Panc1 (cell line): ENCODE results near the gene HADHA. TPM values are rescaled to one million over a fixed set of nuclear protein-coding genes. Genes with fewer than 3 reads are reported as not detected.
"Not testable (repeated sequence)": the region's sequence is repeated elsewhere in the genome, so short reads cannot be mapped to it uniquely, and the experiment has no call there.

ENCODE experiments used
- ATAC-seq: fragments of 200-7000 bp; cut with Tn5 transposase; 2 replicates; pipeline ENCODE4 v1.9.1; 2020; ENCODE audit warnings: mild to moderate bottlenecking, moderate library complexity
- BruUV-seq: library from RNA; stranded (reverse); fragments of 400-500 nt; replicated peaks from 2 replicates; lab custom pipeline; 2021; lab: Mats Ljungman, UMichigan
- CTCF ChIA-PET: fragments of 300-600 bp; sonication (Branson Sonifier 250); formaldehyde crosslinking; loops from one replicate; lab custom pipeline; 2022; ENCODE audit warnings: antibody characterized with exemption; lab: Charles Lee
- POLR2A ChIA-PET: fragments of 300-600 bp; sonication (Branson Sonifier 250); formaldehyde crosslinking; loops from one replicate; lab custom pipeline; 2022; ENCODE audit warnings: antibody characterized with exemption; lab: Charles Lee
- DNase-seq: peaks from one replicate; pipeline ENCODE4 v3.0.0-alpha.2; 2010; ENCODE audit warnings: low read depth, low spot score
- H3K27ac ChIP-seq: 2 replicates; pipeline ENCODE4 v1.5.1; 2011; ENCODE audit warnings: mild to moderate bottlenecking, low read length, inconsistent platforms
- H3K27me3 ChIP-seq: fragments of 200-500 bp; sonication (Bioruptor generic); 2 replicates; pipeline ENCODE4 v1.6.0; 2014; ENCODE audit warnings: low read length, inconsistent platforms; ENCODE audit not compliant: control insufficient read depth, insufficient read depth
- H3K36me3 ChIP-seq: fragments of 200-500 bp; sonication (Bioruptor generic); 2 replicates; pipeline ENCODE4 v1.5.1; 2014; ENCODE audit warnings: inconsistent platforms, mild to moderate bottlenecking, low read length, moderate library complexity; ENCODE audit not compliant: control insufficient read depth, insufficient read depth
- H3K4me1 ChIP-seq: 2 replicates; pipeline ENCODE4 v1.5.1; 2011; ENCODE audit warnings: inconsistent platforms, mild to moderate bottlenecking, low read length, moderate library complexity; ENCODE audit not compliant: control insufficient read depth, insufficient read depth
- H3K4me3 ChIP-seq, 2 experiments: 2 replicates each; pipeline ENCODE4 v1.5.1; 2011 to 2012; ENCODE audit warnings: low read depth in 2 of 2, low read length in 2 of 2, mild to moderate bottlenecking in 2 of 2, inconsistent platforms in 1 of 2, moderate library complexity in 1 of 2
- H3K9me3 ChIP-seq: fragments of 200-500 bp; sonication (Bioruptor generic); 2 replicates; pipeline ENCODE4 v1.5.1; 2014; ENCODE audit warnings: low read depth, mild to moderate bottlenecking, inconsistent platforms, low read length, moderate library complexity; ENCODE audit not compliant: control insufficient read depth, insufficient read depth
- CTCF ChIP-seq: fragments of 450-650 bp; IDR thresholded peaks from 2 replicates; pipeline ENCODE4 v1.5.1; 2017; ENCODE audit warnings: mild to moderate bottlenecking
- POLR2AphosphoS5 ChIP-seq: IDR thresholded peaks from 2 replicates; pipeline ENCODE4 v1.6.1; 2012; ENCODE audit warnings: mild to moderate bottlenecking, low read depth, low read length, moderate library complexity
- REST ChIP-seq, 2 experiments: IDR thresholded peaks; 2 replicates each; pipeline ENCODE4 v1.6.1; 2011 to 2012; ENCODE audit warnings: low read depth in 2 of 2, control low read depth in 1 of 2, low read length in 1 of 2, mild to moderate bottlenecking in 1 of 2, moderate library complexity in 1 of 2; ENCODE audit not compliant: insufficient read depth in 1 of 2
- SIN3A ChIP-seq: IDR thresholded peaks from 2 replicates; pipeline ENCODE4 v1.6.1; 2012; ENCODE audit warnings: low read depth, mild to moderate bottlenecking, low read length, moderate library complexity, borderline replicate concordance; ENCODE audit not compliant: insufficient read depth
- TCF7L2 ChIP-seq: IDR thresholded peaks from 2 replicates; pipeline ENCODE4 v1.6.1; 2011; ENCODE audit warnings: mild to moderate bottlenecking, low read depth, low read length, inconsistent platforms
- in situ Hi-C: cut with HindIII; loops from 2 replicates; pipeline ENCODE4 v1.10.0; 2016; ENCODE audit warnings: low sequenced_read_pairs, low pct_unique_long_range_greater_than_20kb
- intact Hi-C: fragments of 100-400 bp; cut with micrococcal nuclease; formaldehyde crosslinking; loops from one replicate; pipeline ENCODE4 v1.10.0; 2022; ENCODE audit not compliant: unreplicated experiment
- total RNA-seq: library from RNA; stranded (reverse); gene quantifications from one replicate; pipeline ENCODE4 v1.2.1, GENCODE V29; 2021; ENCODE audit not compliant: unreplicated experiment

Gene HADHA
- total RNA-seq, 1 experiment from 2014 or later: 148 TPM

GRCh38 chr2:26169226-26169625 is 75.2 kb downstream of the HADHA start:
- no peaks in the 10 kb centered on the region for H3K4me1 ChIP-seq
- no peak for DNase-seq
- no peak overlapping the region for H3K27ac ChIP-seq
- no peaks in the 10 kb centered on the region for H3K36me3 ChIP-seq
- intact Hi-C loops: no loop called here
- H3K4me3 ChIP-seq: no peak overlapping the region
- H3K27me3 ChIP-seq: no peaks in the 10 kb centered on the region
- ATAC-seq: no peak
- ChIA-PET CTCF (no interaction called here), POLR2A (no interaction called here)
- in situ Hi-C loops: no loop called here
- no peaks in the 10 kb centered on the region for H3K9me3 ChIP-seq
- BruUV-seq: no TSS peak
- no peak for TF ChIP-seq TCF7L2
- TF ChIP-seq CTCF: no peak
- no peak for TF ChIP-seq SIN3A
- TF ChIP-seq POLR2AphosphoS5: no peak
- no peak for TF ChIP-seq REST (IDR thresholded peaks at IDR 0.05; ENCODE audit: insufficient read depth in 1 of 2, low read depth in 2 of 2, low read length in 1 of 2)

- no peak overlapping the region for H3K4me3 ChIP-seq
- in situ Hi-C loops: no loop called here
- no peak overlapping the region for H3K27ac ChIP-seq
- no peaks in the 10 kb centered on the region for H3K27me3 ChIP-seq
- no peaks in the 10 kb centered on the region for H3K9me3 ChIP-seq
- BruUV-seq: no TSS peak
- DNase-seq (no peak), ATAC-seq (no peak)
- intact Hi-C loops: no loop called here
- CTCF ChIA-PET: interaction anchor here (0.6 kb wide), 1 partner anchor 318 kb away, joined by 4 read pairs; no protein-coding TSS in a partner anchor
- POLR2A ChIA-PET: no interaction called here
- H3K4me1 ChIP-seq: no peaks in the 10 kb centered on the region
- no peaks in the 10 kb centered on the region for H3K36me3 ChIP-seq
- TF ChIP-seq SIN3A: no peak
- TF ChIP-seq CTCF: no peak
- no peak for TF ChIP-seq POLR2AphosphoS5
- no peak for TF ChIP-seq REST (IDR thresholded peaks at IDR 0.05; ENCODE audit: insufficient read depth in 1 of 2, low read depth in 2 of 2, low read length in 1 of 2)
- TF ChIP-seq TCF7L2: no peak
Measured at GRCh38 chr2:26168785-26169184, 75.6 kb downstream of the HADHA start.

- H3K27ac ChIP-seq, intact Hi-C loops, H3K4me1 ChIP-seq, H3K27me3 ChIP-seq, H3K4me3 ChIP-seq, in situ Hi-C loops, ATAC-seq, H3K9me3 ChIP-seq, DNase-seq, BruUV-seq, H3K36me3 ChIP-seq: not testable (repeated sequence)
- POLR2A ChIA-PET: interaction anchor here (0.5 kb wide), 1 partner anchor 19 kb away, joined by 3 read pairs; no protein-coding TSS in a partner anchor
- CTCF ChIA-PET: interaction anchor here (0.6 kb wide), 1 partner anchor 315 kb away, joined by 3 read pairs; no protein-coding TSS in a partner anchor
Measured at GRCh38 chr2:26166541-26166940, 77.9 kb downstream of the HADHA start.
